ENCODE measurements around the gene HOMER1. TPM values are rescaled to one million over a fixed set of nuclear protein-coding genes. Genes with fewer than 3 reads are reported as not detected.

The HOMER1 gene
- total and polyA plus RNA-seq, 2 of the 4 experiments (the other 2 are of a cell fraction), result 1.9 to 6.8 TPM

DNA sequence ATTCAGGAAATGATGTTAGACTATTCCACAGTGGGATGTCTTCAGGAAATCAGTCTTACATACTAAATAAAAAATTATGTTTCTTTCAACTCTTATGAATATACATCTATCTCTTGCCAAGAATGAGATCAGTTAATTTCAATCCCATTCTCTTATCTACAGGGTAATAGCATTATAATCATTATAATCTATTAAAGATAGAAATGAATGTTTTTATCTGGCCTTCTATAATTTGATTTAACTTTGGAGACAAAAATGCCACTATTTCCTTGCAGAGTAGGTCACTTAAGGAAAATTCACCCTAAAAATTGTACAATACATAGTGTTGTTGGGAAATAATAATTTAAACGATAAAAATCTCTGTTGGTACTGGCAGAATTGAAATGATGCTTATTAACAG, 96.4 kb downstream of the HOMER1 start:
- Histone ChIP-seq H4K8ac (ENCODE audit: low read depth in 2 of 2, low read length in 2 of 2) (no peak overlapping the region), H2AK9ac (replicated peaks; ENCODE audit: low read depth, low read length, poor library complexity) (no peak overlapping the region), H3K18ac (ENCODE audit: low read depth, low read length) (no peak overlapping the region), H3K9me3 (ENCODE audit: control insufficient read depth, insufficient read depth, low read length) (no peaks in the 10 kb centered on the region), H2BK120ac (ENCODE audit: low read depth, low read length) (no peak overlapping the region), H3K79me1 (ENCODE audit: low read depth in 1 of 2, low read length in 2 of 2) (no peaks in the 10 kb centered on the region), H3K4me2 (ENCODE audit: low read depth, low read length) (no peak overlapping the region), H3K9ac (ENCODE audit: low read depth, low read length) (no peak overlapping the region), H4K91ac (ENCODE audit: insufficient read depth, low read depth, low read length) (no peak overlapping the region), H3K4me1 (ENCODE audit: control insufficient read depth, insufficient read depth, low read length) (peaks cover 2% of the 10 kb centered on the region; the same call in 1 of the 2 replicates), H4K20me1 (ENCODE audit: insufficient read depth, low read length) (no peaks in the 10 kb centered on the region), H3K4ac (ENCODE audit: low read depth, low read length) (no peak overlapping the region), H2BK20ac (ENCODE audit: low read depth, low read length) (no peak overlapping the region), H2BK5ac (ENCODE audit: low read depth, low read length, poor library complexity, severe bottlenecking) (no peak overlapping the region), H3K4me3 (ENCODE audit: insufficient read depth, low read depth, low read length) (no peak overlapping the region), H3K27ac (ENCODE audit: insufficient read depth, low read length) (no peak overlapping the region), H4K5ac (ENCODE audit: low read depth, low read length) (no peak overlapping the region), H3K14ac (replicated peaks; ENCODE audit: low read depth, low read length) (no peak overlapping the region), H3K56ac (ENCODE audit: extremely low read depth, insufficient read depth, low read length) (no peak overlapping the region), H2AFZ (replicated peaks; ENCODE audit: low read length, poor library complexity) (no peak overlapping the region), H3K27me3 (ENCODE audit: control insufficient read depth, insufficient read depth, low read length) (no peaks in the 10 kb centered on the region), H3K23ac (ENCODE audit: low read depth, low read length) (no peak overlapping the region), H2AK5ac (ENCODE audit: low read depth, low read length) (no peak overlapping the region), H2BK15ac (ENCODE audit: low read depth, low read length) (no peak overlapping the region), H3K9me1 (ENCODE audit: insufficient read depth, low read length) (no peaks in the 10 kb centered on the region), H3K36me3 (ENCODE audit: control insufficient read depth, insufficient read depth, low read length) (no peaks in the 10 kb centered on the region)
- in situ Hi-C loops (cut with MboI; ENCODE audit: low sequenced_read_pairs), result no loop called here
- DNase-seq (no peak), ATAC-seq (ENCODE audit: low read depth) (no peak)
- intact Hi-C loops (cut with micrococcal nuclease), result no loop called here
- BruUV-seq (replicated peaks), result no TSS peak
- ChIA-PET POLR2A (ENCODE audit: unreplicated experiment) (no interaction called here), CTCF (no interaction called here)
- no CpG with 5 or more reads among the region's 1 CpG for WGBS, 2 experiments (ENCODE audit: extremely low coverage in 2 of 2, insufficient read length in 1 of 2)
- TF ChIP-seq MAFK (IDR thresholded peaks at IDR 0.05; ENCODE audit: low read depth, low read length) (no peak), POLR2A (IDR thresholded peaks at IDR 0.05; ENCODE audit: low read depth, low read length) (no peak), FOS (IDR thresholded peaks at IDR 0.05; ENCODE audit: low read depth, low read length) (no peak), RAD21 (IDR thresholded peaks at IDR 0.05; ENCODE audit: low read length) (no peak), NFE2L2 (IDR thresholded peaks at IDR 0.05; ENCODE audit: low read depth, low read length) (no peak), MAZ (IDR thresholded peaks at IDR 0.05; ENCODE audit: borderline replicate concordance, low read depth, low read length) (no peak), RFX5 (IDR thresholded peaks at IDR 0.05; ENCODE audit: low read depth, low read length) (no peak), SMC3 (IDR thresholded peaks at IDR 0.05; ENCODE audit: low read depth, low read length) (no peak), CEBPB (IDR thresholded peaks at IDR 0.05; ENCODE audit: low read depth, low read length) (no peak), CHD1 (IDR thresholded peaks at IDR 0.05; ENCODE audit: low read depth, low read length) (no peak)
- TF ChIP-seq, protein P1, sequence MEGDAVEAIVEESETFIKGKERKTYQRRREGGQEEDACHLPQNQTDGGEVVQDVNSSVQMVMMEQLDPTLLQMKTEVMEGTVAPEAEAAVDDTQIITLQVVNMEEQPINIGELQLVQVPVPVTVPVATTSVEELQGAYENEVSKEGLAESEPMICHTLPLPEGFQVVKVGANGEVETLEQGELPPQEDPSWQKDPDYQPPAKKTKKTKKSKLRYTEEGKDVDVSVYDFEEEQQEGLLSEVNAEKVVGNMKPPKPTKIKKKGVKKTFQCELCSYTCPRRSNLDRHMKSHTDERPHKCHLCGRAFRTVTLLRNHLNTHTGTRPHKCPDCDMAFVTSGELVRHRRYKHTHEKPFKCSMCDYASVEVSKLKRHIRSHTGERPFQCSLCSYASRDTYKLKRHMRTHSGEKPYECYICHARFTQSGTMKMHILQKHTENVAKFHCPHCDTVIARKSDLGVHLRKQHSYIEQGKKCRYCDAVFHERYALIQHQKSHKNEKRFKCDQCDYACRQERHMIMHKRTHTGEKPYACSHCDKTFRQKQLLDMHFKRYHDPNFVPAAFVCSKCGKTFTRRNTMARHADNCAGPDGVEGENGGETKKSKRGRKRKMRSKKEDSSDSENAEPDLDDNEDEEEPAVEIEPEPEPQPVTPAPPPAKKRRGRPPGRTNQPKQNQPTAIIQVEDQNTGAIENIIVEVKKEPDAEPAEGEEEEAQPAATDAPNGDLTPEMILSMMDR (conservative IDR thresholded peaks at IDR 0.05; ENCODE audit: low read depth, low read length), result no peak
- TF ChIP-seq, protein P2, sequence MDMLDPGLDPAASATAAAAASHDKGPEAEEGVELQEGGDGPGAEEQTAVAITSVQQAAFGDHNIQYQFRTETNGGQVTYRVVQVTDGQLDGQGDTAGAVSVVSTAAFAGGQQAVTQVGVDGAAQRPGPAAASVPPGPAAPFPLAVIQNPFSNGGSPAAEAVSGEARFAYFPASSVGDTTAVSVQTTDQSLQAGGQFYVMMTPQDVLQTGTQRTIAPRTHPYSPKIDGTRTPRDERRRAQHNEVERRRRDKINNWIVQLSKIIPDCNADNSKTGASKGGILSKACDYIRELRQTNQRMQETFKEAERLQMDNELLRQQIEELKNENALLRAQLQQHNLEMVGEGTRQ (IDR thresholded peaks at IDR 0.05; ENCODE audit: low read depth, low read length), result no peak
- TF ChIP-seq, protein P3, sequence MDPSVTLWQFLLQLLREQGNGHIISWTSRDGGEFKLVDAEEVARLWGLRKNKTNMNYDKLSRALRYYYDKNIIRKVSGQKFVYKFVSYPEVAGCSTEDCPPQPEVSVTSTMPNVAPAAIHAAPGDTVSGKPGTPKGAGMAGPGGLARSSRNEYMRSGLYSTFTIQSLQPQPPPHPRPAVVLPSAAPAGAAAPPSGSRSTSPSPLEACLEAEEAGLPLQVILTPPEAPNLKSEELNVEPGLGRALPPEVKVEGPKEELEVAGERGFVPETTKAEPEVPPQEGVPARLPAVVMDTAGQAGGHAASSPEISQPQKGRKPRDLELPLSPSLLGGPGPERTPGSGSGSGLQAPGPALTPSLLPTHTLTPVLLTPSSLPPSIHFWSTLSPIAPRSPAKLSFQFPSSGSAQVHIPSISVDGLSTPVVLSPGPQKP (IDR thresholded peaks at IDR 0.05; ENCODE audit: borderline replicate concordance, low read depth, low read length), result no peak
- dilution Hi-C loops (cut with HindIII; ENCODE audit: low sequenced_read_pairs, unreplicated experiment), result no loop called here
